COLO668 (cell line): ENCODE data around the gene RPL23.

Experiments used
- DNase-seq: peaks from one replicate; lab custom pipeline; 2025; ENCODE audit not compliant: unreplicated experiment; lab: John Stamatoyannopoulos, UW

RPL23 gene

GRCh38 chr17:38853292-38854219 is at the start of gene RPL23:
TSS of gene RPL23 (minus strand) at chr17:38853721. CDS start at chr17:38853710, 11 bp downstream.
- peak; percentile 91 for DNase-seq

GRCh38 chr17:38900978-38901656 is 47.6 kb upstream of the RPL23 start:
- no peak for DNase-seq

- DNase-seq: no peak
Observed at GRCh38 chr17:38899421-38899820, 45.9 kb upstream of the RPL23 start.

GRCh38 chr17:38898812-38899348 is 45.4 kb upstream of the RPL23 start:
- no peak for DNase-seq

GRCh38 chr17:38898291-38898679 is 44.8 kb upstream of the RPL23 start:
- no peak for DNase-seq

GRCh38 chr17:38897671-38898290 is 44.3 kb upstream of the RPL23 start:
- DNase-seq: no peak

- no peak for DNase-seq
Observed at GRCh38 chr17:38897176-38897575, 43.7 kb upstream of the RPL23 start.

- DNase-seq: no peak
Observed at GRCh38 chr17:38896346-38896954, 42.9 kb upstream of the RPL23 start.

- no peak for DNase-seq
Observed at GRCh38 chr17:38894276-38894675, 40.8 kb upstream of the RPL23 start.

GRCh38 chr17:38893607-38894006 is 40.1 kb upstream of the RPL23 start:
- no peak for DNase-seq

- DNase-seq: no peak
Observed at GRCh38 chr17:38893113-38893512, 39.6 kb upstream of the RPL23 start.

GRCh38 chr17:38892620-38893019 is 39.1 kb upstream of the RPL23 start:
- no peak for DNase-seq

GRCh38 chr17:38892083-38892482 is 38.6 kb upstream of the RPL23 start:
- DNase-seq: no peak

GRCh38 chr17:38891441-38891840 is 37.9 kb upstream of the RPL23 start:
- DNase-seq: no peak

GRCh38 chr17:38890410-38890746 is 36.9 kb upstream of the RPL23 start:
- no peak for DNase-seq

GRCh38 chr17:38889745-38890409 is 36.4 kb upstream of the RPL23 start:
- DNase-seq: no peak

- DNase-seq: no peak
Observed at GRCh38 chr17:38888842-38889241, 35.3 kb upstream of the RPL23 start.

- DNase-seq: no peak
Observed at GRCh38 chr17:38886643-38887010, 33.1 kb upstream of the RPL23 start.

- DNase-seq: no peak
Observed at GRCh38 chr17:38885728-38886642, 32.5 kb upstream of the RPL23 start.
